PC-9 (cell line): ENCODE data around the gene FBXO44. TPM values are rescaled to one million over a fixed set of nuclear protein-coding genes. Genes with fewer than 3 reads are reported as not detected.

ENCODE experiments used
- BruUV-seq: library from RNA; stranded (reverse); fragments of 400-500 nt; replicated peaks from 2 replicates; lab custom pipeline; 2021; lab: Mats Ljungman, UMichigan
- CTCF ChIA-PET: fragments of 300-600 bp; sonication (Branson Sonifier 250); formaldehyde crosslinking; loops from one replicate; lab custom pipeline; 2022; ENCODE audit warnings: antibody characterized with exemption; lab: Charles Lee
- POLR2A ChIA-PET: fragments of 300-600 bp; sonication (Branson Sonifier 250); formaldehyde crosslinking; loops from one replicate; lab custom pipeline; 2022; ENCODE audit warnings: antibody characterized with exemption; ENCODE audit not compliant: unreplicated experiment; lab: Charles Lee
- DNase-seq, 2 experiments: peaks; one replicate each; pipeline versions ENCODE4 v3.0.0 to v3.0.0-alpha.2; 2015 to 2022; ENCODE audit warnings: mixed read lengths in 1 of 2
- H2AFZ ChIP-seq: fragments of 200-600 bp; sonication (generic); 2 replicates; pipeline ENCODE4 v1.8.1; 2017; ENCODE audit warnings: antibody characterized with exemption
- H3F3A ChIP-seq: fragments of 200-600 bp; sonication (generic); 2 replicates; pipeline ENCODE4 v1.8.1; 2017; ENCODE audit warnings: antibody characterized with exemption, mild to moderate bottlenecking, low read depth; ENCODE audit not compliant: insufficient read depth
- H3K27ac ChIP-seq: fragments of 200-600 bp; sonication (generic); 2 replicates; pipeline ENCODE4 v1.6.1; 2016; ENCODE audit warnings: mixed run types
- H3K27me3 ChIP-seq: fragments of 200-600 bp; sonication (generic); 2 replicates; pipeline ENCODE4 v1.6.1; 2016; ENCODE audit warnings: low read depth, mixed run types; ENCODE audit not compliant: insufficient read depth
- H3K36me3 ChIP-seq: fragments of 200-600 bp; sonication (generic); 2 replicates; pipeline ENCODE4 v1.6.1; 2016; ENCODE audit warnings: low read depth, mixed run types
- H3K4me1 ChIP-seq: fragments of 200-600 bp; sonication (generic); replicated peaks from 2 replicates; pipeline ENCODE4 v1.6.1; 2016; ENCODE audit warnings: mixed run types; ENCODE audit not compliant: insufficient read depth
- H3K4me2 ChIP-seq: fragments of 200-600 bp; sonication (generic); 2 replicates; pipeline ENCODE4 v1.6.1; 2017; ENCODE audit warnings: mixed run types
- H3K4me3 ChIP-seq: fragments of 200-600 bp; sonication (generic); 2 replicates; pipeline ENCODE4 v1.6.1; 2016; ENCODE audit warnings: mixed run types
- H3K79me2 ChIP-seq: fragments of 200-600 bp; sonication (generic); 2 replicates; pipeline ENCODE4 v1.6.1; 2017; ENCODE audit warnings: low read depth, mixed run types
- H3K9me2 ChIP-seq: fragments of 200-600 bp; sonication (generic); 2 replicates; pipeline ENCODE4 v1.8.1; 2017; ENCODE audit warnings: mild to moderate bottlenecking; ENCODE audit not compliant: insufficient read depth
- H3K9me3 ChIP-seq: fragments of 200-600 bp; sonication (generic); 2 replicates; pipeline ENCODE4 v1.8.1; 2016; ENCODE audit warnings: low read depth; ENCODE audit not compliant: insufficient read depth
- H4K20me1 ChIP-seq: fragments of 200-600 bp; sonication (generic); 2 replicates; pipeline ENCODE4 v1.8.1; 2017; ENCODE audit not compliant: insufficient read depth
- EZH2 ChIP-seq: fragments of 200-600 bp; sonication (generic); IDR thresholded peaks from 2 replicates; pipeline ENCODE4 v1.8.0; 2017; ENCODE audit warnings: antibody characterized with exemption, low read depth
- intact Hi-C: fragments of 100-400 bp; cut with micrococcal nuclease; formaldehyde crosslinking; loops from one replicate; pipeline ENCODE4 v1.10.0; 2022; ENCODE audit not compliant: unreplicated experiment
- total RNA-seq: library from RNA; stranded (reverse); gene quantifications from 2 replicates; pipeline ENCODE4 v1.2.3, GENCODE V29; 2021
- TF ChIP-seq, protein P1 (sequence below): fragments of 200-600 bp; sonication (generic); conservative IDR thresholded peaks from 2 replicates; pipeline ENCODE4 v1.6.1; 2017; ENCODE audit warnings: mixed run types, antibody characterized with exemption, mild to moderate bottlenecking, moderate library complexity

The FBXO44 gene
- total RNA-seq, 1 experiment from 2014 or later = 31.9 TPM

DNA sequence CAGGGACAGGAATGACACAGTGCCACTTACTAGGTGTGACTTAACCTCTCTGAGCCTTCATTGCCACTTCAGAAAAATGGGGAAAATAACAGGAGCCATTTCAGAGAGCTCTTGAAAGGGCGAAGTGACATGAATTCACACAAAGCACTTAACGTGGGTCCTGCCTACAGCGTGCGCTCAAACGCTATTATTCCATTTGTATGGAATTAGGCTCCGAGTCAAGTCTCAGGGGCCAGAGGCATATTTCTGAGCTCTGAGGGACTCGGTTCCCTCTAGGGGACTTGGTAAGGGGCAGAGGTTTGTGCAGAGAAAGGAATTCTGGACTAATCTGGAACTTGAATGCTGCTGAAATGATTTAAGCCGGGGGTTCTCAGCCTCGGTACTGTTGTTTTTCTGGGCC is 50.9 kb downstream of the FBXO44 start:
- peaks cover 5% of the 10 kb centered on the region; the same call in 1 of the 2 replicates for H3F3A ChIP-seq
- H3K27me3 ChIP-seq = peaks cover 26% of the 10 kb centered on the region
- no peaks in the 10 kb centered on the region for H3K9me2 ChIP-seq
- no peak for DNase-seq
- H3K4me2 ChIP-seq = no peak overlapping the region
- no peaks in the 10 kb centered on the region; the same call in 1 of the 2 replicates for H3K4me1 ChIP-seq
- CTCF ChIA-PET = no interaction called here
- intact Hi-C loops = loop anchor here (5.0 kb wide), 1 partner anchor 38 kb away; no protein-coding TSS in a partner anchor
- no peaks in the 10 kb centered on the region for H3K9me3 ChIP-seq
- H3K36me3 ChIP-seq = no peaks in the 10 kb centered on the region
- H3K27ac ChIP-seq = no peak overlapping the region
- no peaks in the 10 kb centered on the region for H4K20me1 ChIP-seq
- BruUV-seq = no TSS peak
- no peak overlapping the region for H3K4me3 ChIP-seq
- TF ChIP-seq, protein P1, sequence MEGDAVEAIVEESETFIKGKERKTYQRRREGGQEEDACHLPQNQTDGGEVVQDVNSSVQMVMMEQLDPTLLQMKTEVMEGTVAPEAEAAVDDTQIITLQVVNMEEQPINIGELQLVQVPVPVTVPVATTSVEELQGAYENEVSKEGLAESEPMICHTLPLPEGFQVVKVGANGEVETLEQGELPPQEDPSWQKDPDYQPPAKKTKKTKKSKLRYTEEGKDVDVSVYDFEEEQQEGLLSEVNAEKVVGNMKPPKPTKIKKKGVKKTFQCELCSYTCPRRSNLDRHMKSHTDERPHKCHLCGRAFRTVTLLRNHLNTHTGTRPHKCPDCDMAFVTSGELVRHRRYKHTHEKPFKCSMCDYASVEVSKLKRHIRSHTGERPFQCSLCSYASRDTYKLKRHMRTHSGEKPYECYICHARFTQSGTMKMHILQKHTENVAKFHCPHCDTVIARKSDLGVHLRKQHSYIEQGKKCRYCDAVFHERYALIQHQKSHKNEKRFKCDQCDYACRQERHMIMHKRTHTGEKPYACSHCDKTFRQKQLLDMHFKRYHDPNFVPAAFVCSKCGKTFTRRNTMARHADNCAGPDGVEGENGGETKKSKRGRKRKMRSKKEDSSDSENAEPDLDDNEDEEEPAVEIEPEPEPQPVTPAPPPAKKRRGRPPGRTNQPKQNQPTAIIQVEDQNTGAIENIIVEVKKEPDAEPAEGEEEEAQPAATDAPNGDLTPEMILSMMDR = no peak
- TF ChIP-seq EZH2 = no peak
- no peaks in the 10 kb centered on the region for H3K79me2 ChIP-seq
- no peak overlapping the region for H2AFZ ChIP-seq
- POLR2A ChIA-PET = no interaction called here

DNA sequence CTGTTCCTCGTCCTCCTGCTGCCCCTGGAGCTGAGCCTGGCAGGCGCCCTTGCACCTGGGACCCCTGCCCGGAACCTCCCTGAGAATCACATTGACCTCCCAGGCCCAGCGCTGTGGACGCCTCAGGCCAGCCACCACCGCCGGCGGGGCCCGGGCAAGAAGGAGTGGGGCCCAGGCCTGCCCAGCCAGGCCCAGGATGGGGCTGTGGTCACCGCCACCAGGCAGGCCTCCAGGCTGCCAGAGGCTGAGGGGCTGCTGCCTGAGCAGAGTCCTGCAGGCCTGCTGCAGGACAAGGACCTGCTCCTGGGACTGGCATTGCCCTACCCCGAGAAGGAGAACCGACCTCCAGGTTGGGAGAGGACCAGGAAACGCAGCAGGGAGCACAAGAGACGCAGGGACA is 51.6 kb downstream of the FBXO44 start:
- no peaks in the 10 kb centered on the region; the same call in 1 of the 2 replicates for H3K4me1 ChIP-seq
- H4K20me1 ChIP-seq = no peaks in the 10 kb centered on the region
- ChIA-PET POLR2A (no interaction called here), CTCF (no interaction called here)
- no peaks in the 10 kb centered on the region for H3K36me3 ChIP-seq
- H3F3A ChIP-seq = peaks cover 5% of the 10 kb centered on the region; the same call in 1 of the 2 replicates
- peaks cover 26% of the 10 kb centered on the region for H3K27me3 ChIP-seq
- no peaks in the 10 kb centered on the region for H3K79me2 ChIP-seq
- H3K9me2 ChIP-seq = no peaks in the 10 kb centered on the region
- TF ChIP-seq, protein P1 = no peak
- no peak for TF ChIP-seq EZH2
- H3K27ac ChIP-seq = no peak overlapping the region
- no peaks in the 10 kb centered on the region for H3K9me3 ChIP-seq
- no peak overlapping the region for H3K4me2 ChIP-seq
- intact Hi-C loops = loop anchor here (5.0 kb wide), 1 partner anchor 39 kb away; no protein-coding TSS in a partner anchor
- H3K4me3 ChIP-seq = no peak overlapping the region
- no peak for DNase-seq
- BruUV-seq = no TSS peak
- H2AFZ ChIP-seq = no peak overlapping the region

DNA sequence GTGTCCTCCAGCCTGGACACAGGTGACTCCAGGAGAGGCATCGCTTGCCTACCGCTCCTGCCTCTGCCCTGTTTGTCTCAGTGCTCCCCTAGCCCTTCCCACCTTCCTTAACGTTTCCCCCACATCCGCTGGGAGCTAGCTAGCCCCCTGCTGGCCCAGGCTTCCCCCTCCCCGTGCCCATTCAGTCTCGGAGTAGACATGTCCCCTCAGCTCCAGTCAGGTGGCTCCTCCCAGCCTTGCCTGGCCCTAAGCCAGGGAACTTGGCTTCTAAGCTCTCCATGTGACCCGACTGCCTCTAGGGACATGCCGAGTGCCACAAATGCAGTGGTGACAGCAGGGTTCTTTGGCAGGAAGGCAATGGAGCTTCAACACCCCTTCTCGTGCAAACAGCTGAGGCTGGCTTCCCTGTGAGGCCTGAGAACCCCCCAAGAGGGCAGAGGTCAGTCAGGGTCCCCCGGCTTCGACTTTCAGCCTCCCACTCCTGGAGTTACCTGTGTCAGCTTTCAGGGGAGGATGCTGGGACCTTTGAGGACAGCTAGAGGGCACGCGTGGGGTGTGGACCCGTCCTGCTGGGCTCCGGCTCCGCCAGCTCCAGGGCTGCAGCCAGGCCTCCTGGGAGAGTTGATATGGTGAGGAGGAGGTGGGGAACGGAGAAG is 53.1 kb downstream of the FBXO44 start:
- Histone ChIP-seq H3F3A (peaks cover 5% of the 10 kb centered on the region; the same call in 1 of the 2 replicates), H3K27ac (no peak overlapping the region), H3K4me1 (no peaks in the 10 kb centered on the region; the same call in 1 of the 2 replicates), H3K4me3 (no peak overlapping the region), H3K9me2 (no peaks in the 10 kb centered on the region), H2AFZ (no peak overlapping the region), H4K20me1 (no peaks in the 10 kb centered on the region), H3K36me3 (no peaks in the 10 kb centered on the region), H3K79me2 (no peaks in the 10 kb centered on the region), H3K9me3 (no peaks in the 10 kb centered on the region), H3K27me3 (peaks cover 25% of the 10 kb centered on the region), H3K4me2 (peak overlapping the region; percentile 42; the same call in 1 of the 2 replicates)
- DNase-seq = peak in 1 of 2 experiments; percentile 66
- ChIA-PET POLR2A (interaction anchor here (0.5 to 0.6 kb wide), 2 partner anchors 26 to 55 kb away, joined by 3 to 5 read pairs; no protein-coding TSS in a partner anchor), CTCF (interaction anchor here (0.6 to 1.2 kb wide), 3 partner anchors 13 to 670 kb away, joined by 3 to 4 read pairs (median 3); no protein-coding TSS in a partner anchor)
- TF ChIP-seq EZH2 = no peak
- TF ChIP-seq, protein P1 = no peak
- BruUV-seq = no TSS peak
- intact Hi-C loops = loop anchor here (5.0 kb wide), 1 partner anchor 40 kb away; no protein-coding TSS in a partner anchor
